OCI-LY7 (cell line): ENCODE measurements around the gene SLC43A2. TPM values are rescaled to one million over a fixed set of nuclear protein-coding genes. Genes with fewer than 3 reads are reported as not detected.

Experiments
- BruUV-seq: library from RNA; stranded (reverse); fragments of 400-500 nt; replicated peaks from 2 replicates; lab custom pipeline; 2021; lab: Mats Ljungman, UMichigan
- CTCF ChIA-PET: fragments of 300-600 bp; sonication (Branson Sonifier 250); formaldehyde crosslinking; loops from one replicate; lab custom pipeline; 2022; ENCODE audit warnings: antibody characterized with exemption; ENCODE audit not compliant: unreplicated experiment; lab: Charles Lee
- POLR2A ChIA-PET: fragments of 300-600 bp; sonication (Branson Sonifier 250); formaldehyde crosslinking; loops from one replicate; lab custom pipeline; 2022; ENCODE audit warnings: antibody characterized with exemption; lab: Charles Lee
- DNase-seq: peaks from one replicate; pipeline ENCODE4 v3.0.0-alpha.2; 2015; ENCODE audit warnings: low spot score
- H2AFZ ChIP-seq: fragments of 200-600 bp; sonication (generic), shearing (Covaris generic); 2 replicates; pipeline ENCODE4 v1.6.1; 2014; ENCODE audit warnings: mild to moderate bottlenecking, antibody characterized with exemption, low read length, moderate library complexity
- H3K27ac ChIP-seq: fragments of 200-600 bp; sonication (generic); 2 replicates; pipeline ENCODE4 v1.5.1; 2014; ENCODE audit warnings: mixed run types, low read depth, mild to moderate bottlenecking, moderate library complexity, low read length, inconsistent platforms; ENCODE audit not compliant: poor library complexity, severe bottlenecking
- H3K36me3 ChIP-seq: fragments of 200-600 bp; sonication (generic); 2 replicates; pipeline ENCODE4 v1.6.1; 2014; ENCODE audit warnings: mild to moderate bottlenecking, antibody characterized with exemption, low read length, moderate library complexity, mixed read lengths; ENCODE audit not compliant: insufficient read depth
- H3K4me1 ChIP-seq: fragments of 200-600 bp; sonication (generic); 2 replicates; pipeline ENCODE4 v1.5.1; 2014; ENCODE audit warnings: mild to moderate bottlenecking, low read length; ENCODE audit not compliant: insufficient read depth, poor library complexity, severe bottlenecking
- H3K4me2 ChIP-seq: fragments of 200-600 bp; sonication (generic); 2 replicates; pipeline ENCODE4 v1.6.1; 2014; ENCODE audit warnings: mild to moderate bottlenecking, low read length
- H3K4me3 ChIP-seq: fragments of 200-600 bp; sonication (generic); 2 replicates; pipeline ENCODE4 v1.5.1; 2014; ENCODE audit warnings: mild to moderate bottlenecking, low read depth, low read length; ENCODE audit not compliant: poor library complexity, severe bottlenecking
- H3K79me2 ChIP-seq: fragments of 200-600 bp; sonication (generic); 2 replicates; pipeline ENCODE4 v1.6.1; 2016; ENCODE audit warnings: low read depth, mild to moderate bottlenecking, low read length, moderate library complexity, mixed read lengths; ENCODE audit not compliant: insufficient read depth
- H3K9me2 ChIP-seq: fragments of 200-600 bp; sonication (generic); 2 replicates; pipeline ENCODE4 v1.6.1; 2016; ENCODE audit warnings: mild to moderate bottlenecking, low read length, mixed read lengths; ENCODE audit not compliant: insufficient read depth
- H3K9me3 ChIP-seq: fragments of 200-600 bp; sonication (generic); 2 replicates; pipeline ENCODE4 v1.6.1; 2014; ENCODE audit warnings: mild to moderate bottlenecking, mixed run types, low read length, mixed read lengths
- H4K20me1 ChIP-seq: fragments of 200-600 bp; sonication (generic); 2 replicates; pipeline ENCODE4 v1.6.1; 2014; ENCODE audit warnings: mild to moderate bottlenecking, antibody characterized with exemption, low read length, moderate library complexity, mixed read lengths; ENCODE audit not compliant: insufficient read depth
- EZH2phosphoT487 ChIP-seq: fragments of 200-600 bp; sonication (generic); IDR thresholded peaks from 2 replicates; pipeline ENCODE4 v1.6.1; 2018; ENCODE audit warnings: low read depth, borderline replicate concordance, mild to moderate bottlenecking, mixed run types, antibody characterized with exemption, low read length, moderate library complexity, mixed read lengths
- intact Hi-C: fragments of 100-400 bp; cut with micrococcal nuclease; formaldehyde crosslinking; loops from one replicate; pipeline ENCODE4 v1.10.0; 2022; ENCODE audit not compliant: unreplicated experiment
- total RNA-seq, 2 experiments: library from RNA; depleted of rRNA in 1 of 2; stranded (reverse); fragments of >200 nt in 1 of 2; shearing (Covaris generic) in 1 of 2; gene quantifications; 2 replicates each; pipeline ENCODE4 v1.2.3, GENCODE V29; 2014 to 2022
- TF ChIP-seq, protein P1 (sequence below): fragments of 200-600 bp; sonication (generic); conservative IDR thresholded peaks from 2 replicates; pipeline ENCODE4 v1.5.1; 2014; ENCODE audit warnings: mild to moderate bottlenecking, antibody characterized with exemption, low read length, moderate library complexity, mixed read lengths

The SLC43A2 gene
- total RNA-seq, 2 experiments from 2014 or later = 9.2 to 17.1 TPM

DNA sequence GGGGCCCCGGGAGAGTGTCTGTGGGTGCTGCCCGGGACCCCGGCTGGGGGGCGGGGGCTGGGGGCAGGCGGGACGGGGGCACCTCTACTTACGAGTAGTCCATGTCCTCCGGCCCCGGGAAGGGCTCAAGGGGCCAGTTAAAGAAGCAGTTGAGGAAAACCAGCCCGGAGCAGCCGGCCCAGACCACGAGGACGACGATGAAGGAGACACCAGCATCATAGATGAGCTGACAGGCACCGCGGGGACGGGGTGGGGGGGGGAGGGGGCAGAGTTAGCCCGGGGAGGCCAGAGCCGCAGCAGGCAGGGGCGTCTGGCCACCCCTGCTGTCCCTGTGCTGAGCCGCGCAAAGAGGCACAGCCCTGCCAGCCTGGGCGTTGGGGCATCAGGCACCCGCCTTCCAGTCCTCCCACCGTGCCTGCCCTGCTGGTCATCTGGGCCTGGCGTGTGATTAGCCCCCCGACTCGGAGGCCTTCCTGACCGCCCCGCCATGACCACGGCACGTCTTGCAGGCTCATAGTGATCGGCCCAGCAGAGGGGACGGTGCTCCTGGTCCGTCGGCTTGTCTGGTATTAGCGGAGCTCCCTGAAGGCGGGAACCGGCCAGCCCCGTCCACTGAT is 37.1 kb downstream of the SLC43A2 start:
- H3K79me2 ChIP-seq = no peaks in the 10 kb centered on the region
- H3K4me1 ChIP-seq = peaks cover 30% of the 10 kb centered on the region
- H2AFZ ChIP-seq = no peak overlapping the region
- no peaks in the 10 kb centered on the region for H3K9me3 ChIP-seq
- H4K20me1 ChIP-seq = no peaks in the 10 kb centered on the region
- H3K36me3 ChIP-seq = 0 out of 2 replicates have a peak, but pooled peaks cover 5% of the 10 kb centered on the region
- H3K27ac ChIP-seq = no peak overlapping the region
- no peak for TF ChIP-seq EZH2phosphoT487
- TF ChIP-seq, protein P1, sequence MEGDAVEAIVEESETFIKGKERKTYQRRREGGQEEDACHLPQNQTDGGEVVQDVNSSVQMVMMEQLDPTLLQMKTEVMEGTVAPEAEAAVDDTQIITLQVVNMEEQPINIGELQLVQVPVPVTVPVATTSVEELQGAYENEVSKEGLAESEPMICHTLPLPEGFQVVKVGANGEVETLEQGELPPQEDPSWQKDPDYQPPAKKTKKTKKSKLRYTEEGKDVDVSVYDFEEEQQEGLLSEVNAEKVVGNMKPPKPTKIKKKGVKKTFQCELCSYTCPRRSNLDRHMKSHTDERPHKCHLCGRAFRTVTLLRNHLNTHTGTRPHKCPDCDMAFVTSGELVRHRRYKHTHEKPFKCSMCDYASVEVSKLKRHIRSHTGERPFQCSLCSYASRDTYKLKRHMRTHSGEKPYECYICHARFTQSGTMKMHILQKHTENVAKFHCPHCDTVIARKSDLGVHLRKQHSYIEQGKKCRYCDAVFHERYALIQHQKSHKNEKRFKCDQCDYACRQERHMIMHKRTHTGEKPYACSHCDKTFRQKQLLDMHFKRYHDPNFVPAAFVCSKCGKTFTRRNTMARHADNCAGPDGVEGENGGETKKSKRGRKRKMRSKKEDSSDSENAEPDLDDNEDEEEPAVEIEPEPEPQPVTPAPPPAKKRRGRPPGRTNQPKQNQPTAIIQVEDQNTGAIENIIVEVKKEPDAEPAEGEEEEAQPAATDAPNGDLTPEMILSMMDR = no peak
- peak overlapping the region; percentile 82 for H3K4me2 ChIP-seq
- no peak overlapping the region for H3K4me3 ChIP-seq
- DNase-seq = no peak
- ChIA-PET POLR2A (interaction anchor here (0.6 kb wide), 2 partner anchors 392 to 955 kb away, joined by 4 read pairs; no protein-coding TSS in a partner anchor), CTCF (interaction anchor here (0.6 kb wide), 2 partner anchors 17 to 36 kb away, joined by 3 to 15 read pairs; no protein-coding TSS in a partner anchor)
- intact Hi-C loops = no loop called here
- no peaks in the 10 kb centered on the region for H3K9me2 ChIP-seq
- BruUV-seq = no TSS peak

DNA sequence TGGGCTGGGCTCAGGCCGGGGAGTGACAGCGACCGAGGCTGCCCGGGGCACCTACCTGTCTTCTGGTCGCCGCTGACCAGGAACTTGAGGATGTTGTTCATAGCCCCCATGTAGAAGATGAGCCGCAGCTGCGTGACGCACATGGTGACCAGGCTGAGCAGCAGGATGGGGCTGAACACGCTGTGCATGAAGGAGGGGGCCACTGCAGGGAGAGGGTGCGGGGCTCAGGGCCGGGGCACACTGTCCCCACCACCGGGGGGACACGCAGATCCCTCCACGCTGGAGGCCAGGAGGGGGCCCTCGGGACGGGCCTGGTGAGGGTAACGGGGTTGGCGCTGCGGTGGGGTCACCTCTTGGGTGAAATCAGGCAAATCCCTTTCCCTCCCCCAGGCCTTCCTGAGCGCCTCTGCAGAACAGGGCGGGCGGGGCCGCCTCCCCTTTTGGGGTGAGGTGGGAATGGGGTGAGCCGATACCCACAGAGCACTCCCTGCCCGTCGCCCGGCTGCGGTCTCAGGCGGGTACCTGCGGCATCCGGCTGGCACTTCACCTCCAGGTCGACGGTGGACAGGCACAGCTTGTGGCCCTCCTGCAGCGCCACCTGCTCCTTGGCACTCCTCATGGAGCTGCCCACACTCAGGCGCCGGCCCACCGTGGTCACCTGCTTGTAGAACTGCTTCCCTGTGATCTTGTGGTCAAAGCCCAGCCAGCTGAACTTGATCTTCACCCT is 37.7 kb downstream of the SLC43A2 start:
- no peak overlapping the region for H3K4me2 ChIP-seq
- BruUV-seq = no TSS peak
- no peaks in the 10 kb centered on the region for H3K79me2 ChIP-seq

More for the DNA sequence above, 37.7 kb downstream of the SLC43A2 start:
- TF ChIP-seq, protein P1 = no peak
- TF ChIP-seq EZH2phosphoT487 = no peak
- no peak overlapping the region for H3K27ac ChIP-seq
- CTCF ChIA-PET = interaction anchor here (0.6 kb wide), 1 partner anchor 16 kb away, joined by 3 read pairs; no protein-coding TSS in a partner anchor
- H4K20me1 ChIP-seq = no peaks in the 10 kb centered on the region
- DNase-seq = no peak
- peaks cover 30% of the 10 kb centered on the region for H3K4me1 ChIP-seq
- no peaks in the 10 kb centered on the region for H3K9me3 ChIP-seq
- H3K9me2 ChIP-seq = no peaks in the 10 kb centered on the region
- H3K36me3 ChIP-seq = 0 out of 2 replicates have a peak, but pooled peaks cover 5% of the 10 kb centered on the region
- POLR2A ChIA-PET = interaction anchor here (0.6 kb wide), 1 partner anchor 392 kb away, joined by 4 read pairs; no protein-coding TSS in a partner anchor
- no peak overlapping the region for H2AFZ ChIP-seq
- H3K4me3 ChIP-seq = no peak overlapping the region
- intact Hi-C loops = no loop called here
